Breast epithelium (tissue), 3 donors: Measurements from ENCODE around the gene SF3A1.

ENCODE experiments used
- CTCF ChIP-seq, 3 donors: fragments of 450-650 bp; IDR thresholded peaks; one replicate each; pipeline ENCODE4 v1.5.1; 2016 to 2017; ENCODE audit warnings: antibody characterized with exemption in 3 of 3, mild to moderate bottlenecking in 3 of 3, moderate library complexity in 3 of 3
- POLR2A ChIP-seq: fragments of 450-650 bp; IDR thresholded peaks from one replicate; pipeline ENCODE4 v1.6.1; 2016; ENCODE audit warnings: antibody characterized with exemption, mild to moderate bottlenecking, moderate library complexity

GRCh38 chr22:30296833-30297232 lies 59.9 kb downstream of the SF3A1 start:
- no peak for TF ChIP-seq POLR2A
- no peak for TF ChIP-seq CTCF (IDR thresholded peaks at IDR 0.05)
